ENCODE results near the gene IFT74.
A peak's percentile ranks its signal among the peaks of the same experiment; 100 is the strongest.

IFT74 gene

DNA sequence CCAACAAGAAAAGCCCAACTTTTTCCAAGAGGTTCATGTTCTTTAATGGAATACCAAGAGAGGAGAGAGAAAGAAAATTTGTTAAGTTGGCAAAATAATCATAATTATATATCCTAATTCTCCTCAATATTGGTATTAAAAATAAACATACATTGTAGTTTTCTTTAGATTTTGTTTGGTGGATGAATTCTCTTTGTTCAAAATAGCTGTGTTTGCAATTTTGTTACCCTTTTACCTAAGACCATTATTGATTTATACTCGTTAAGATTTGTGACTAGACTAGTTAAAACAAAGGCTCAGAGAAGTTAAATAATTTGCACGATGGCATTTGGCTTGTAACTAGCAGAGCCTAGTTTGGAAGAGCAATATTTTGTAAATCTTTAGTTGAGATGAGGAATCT is 39.6 kb downstream of the IFT74 start:
- Histone ChIP-seq H3K36me3 (ENCODE audit: control insufficient read depth, insufficient read depth, low read length) (peaks cover 3% of the 10 kb centered on the region), H3K27me3 (ENCODE audit: control insufficient read depth, insufficient read depth, low read length) (no peaks in the 10 kb centered on the region), H3K9ac (ENCODE audit: low read length) (no peak overlapping the region), H3K4me1 (ENCODE audit: control insufficient read depth, insufficient read depth, low read length) (no peaks in the 10 kb centered on the region), H3K4me3 (ENCODE audit: low read length) (no peak overlapping the region), H3K27ac (ENCODE audit: low read depth, low read length) (no peak overlapping the region)

DNA sequence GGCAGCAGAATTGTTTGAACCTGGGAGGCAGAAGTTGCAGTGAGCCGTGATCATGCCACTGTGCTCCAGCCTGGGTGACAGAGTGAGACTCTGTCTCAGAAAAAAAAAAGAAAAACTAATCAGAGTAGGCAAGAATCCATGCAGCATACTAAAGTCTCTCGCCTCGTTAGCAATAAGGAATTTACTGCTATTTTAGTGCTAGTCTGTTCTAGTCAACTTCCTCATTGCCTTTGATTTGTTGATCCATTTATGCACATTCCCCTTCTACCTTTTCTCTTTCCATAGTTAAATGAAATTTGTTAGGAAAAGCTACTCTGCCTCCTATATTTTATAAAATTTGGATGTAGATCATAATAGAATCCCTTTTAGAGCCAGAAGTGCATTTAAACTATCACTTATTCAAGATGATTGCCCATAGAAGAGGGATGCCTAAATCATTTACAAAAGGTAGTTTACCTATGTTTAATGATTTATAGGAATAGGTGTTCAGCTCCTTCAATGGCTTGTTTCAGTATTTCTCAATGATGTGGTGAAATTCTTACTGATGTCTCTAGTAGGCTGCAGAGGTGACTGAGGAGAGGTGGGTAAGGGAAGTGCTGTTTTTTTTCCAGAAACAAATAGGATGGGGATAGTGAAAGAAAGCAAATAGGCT is 47.3 kb downstream of the IFT74 start:
- peak overlapping the region; percentile 1 for H3K4me3 ChIP-seq (ENCODE audit: low read length)
- no peaks in the 10 kb centered on the region for H3K36me3 ChIP-seq (ENCODE audit: control insufficient read depth, insufficient read depth, low read length)
- no peak overlapping the region for H3K27ac ChIP-seq (ENCODE audit: low read depth, low read length)
- no peaks in the 10 kb centered on the region for H3K4me1 ChIP-seq (ENCODE audit: control insufficient read depth, insufficient read depth, low read length)
- no peaks in the 10 kb centered on the region for H3K27me3 ChIP-seq (ENCODE audit: control insufficient read depth, insufficient read depth, low read length)
- H3K9ac ChIP-seq (ENCODE audit: low read length), result no peak overlapping the region

DNA sequence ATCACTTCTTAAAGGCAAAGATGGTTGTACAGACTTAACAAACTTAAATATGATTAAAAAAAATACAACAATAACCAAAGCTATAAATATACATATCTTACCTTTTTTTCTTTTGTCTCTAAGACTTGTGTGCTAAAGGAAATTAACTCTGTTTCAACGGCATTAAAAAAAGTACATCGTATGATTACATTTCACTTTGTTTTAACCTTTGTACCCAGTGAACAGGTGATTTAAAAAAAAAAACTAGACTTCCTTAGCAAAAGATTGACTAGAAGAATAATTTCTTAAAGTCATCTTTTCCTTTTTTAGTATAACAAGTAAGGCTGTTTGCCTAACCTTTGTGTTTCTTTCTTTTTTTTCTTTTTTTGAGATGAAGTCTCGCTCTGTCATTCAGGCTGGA is 49.3 kb downstream of the IFT74 start, which contains the start of gene LRRC19:
Gene LRRC19, minus strand, starts transcription at position 182 of the 400 bp plus-strand sequence. CDS start 5,978 bp downstream, outside the sequence.
- peak within 1 kb of the TSS; percentile 1 for H3K4me3 ChIP-seq (ENCODE audit: low read length)

DNA sequence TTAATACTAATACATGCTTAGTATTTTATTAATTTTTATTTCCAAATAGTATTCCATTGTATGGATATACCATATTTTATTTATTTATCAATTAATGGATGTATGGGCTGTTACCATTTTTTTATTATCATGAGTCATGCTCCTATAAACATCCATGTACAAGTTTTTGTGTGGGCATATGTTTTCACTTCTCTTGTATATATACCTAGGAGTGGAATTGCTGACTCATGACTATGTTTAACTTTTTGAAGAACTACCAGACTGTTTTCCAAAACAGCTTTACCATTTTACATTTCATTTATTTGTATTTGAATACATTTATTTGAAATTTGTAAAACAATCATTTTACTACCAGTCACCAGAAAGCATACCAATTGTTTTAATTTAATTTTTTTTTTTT is 63.4 kb downstream of the IFT74 start:
- Histone ChIP-seq H3K36me3 (ENCODE audit: control insufficient read depth, insufficient read depth, low read length) (peaks cover 8% of the 10 kb centered on the region), H3K27me3 (ENCODE audit: control insufficient read depth, insufficient read depth, low read length) (no peaks in the 10 kb centered on the region), H3K4me3 (ENCODE audit: low read length) (no peak overlapping the region), H3K27ac (ENCODE audit: low read depth, low read length) (no peak overlapping the region), H3K9ac (ENCODE audit: low read length) (no peak overlapping the region), H3K4me1 (ENCODE audit: control insufficient read depth, insufficient read depth, low read length) (no peaks in the 10 kb centered on the region)

More for the DNA sequence above, 49.3 kb downstream of the IFT74 start, which contains the start of gene LRRC19:
- Histone ChIP-seq H3K27ac (ENCODE audit: low read depth, low read length) (no peak within 1 kb of the TSS), H3K9ac (ENCODE audit: low read length) (no peak within 1 kb of the TSS), H3K36me3 (ENCODE audit: control insufficient read depth, insufficient read depth, low read length) (no peaks in the 10 kb centered on the region), H3K4me1 (ENCODE audit: control insufficient read depth, insufficient read depth, low read length) (no peaks in the 10 kb centered on the region), H3K27me3 (ENCODE audit: control insufficient read depth, insufficient read depth, low read length) (no peaks in the 10 kb centered on the region)

DNA sequence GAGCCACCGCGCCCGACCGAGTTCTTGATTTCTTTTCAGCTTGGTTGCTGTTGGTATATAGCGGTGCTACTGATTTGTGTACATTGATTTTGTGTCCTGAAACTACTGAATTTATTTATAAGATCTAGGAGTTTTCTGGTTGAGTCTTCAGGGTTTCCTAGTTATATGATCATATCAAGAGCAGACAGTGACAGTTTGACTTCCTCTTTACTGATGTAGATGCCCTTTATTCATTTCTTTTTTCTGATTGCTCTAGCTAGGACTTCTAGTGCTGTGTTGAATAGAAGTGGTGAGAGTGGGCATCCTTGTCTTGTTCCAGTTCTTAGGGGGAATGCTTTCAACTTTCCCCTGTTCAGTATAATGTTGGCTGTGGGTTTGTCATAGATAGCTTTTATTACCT is 66.7 kb downstream of the IFT74 start:
- no peak overlapping the region for H3K4me3 ChIP-seq (ENCODE audit: low read length)
- no peak overlapping the region for H3K9ac ChIP-seq (ENCODE audit: low read length)
- H3K27me3 ChIP-seq (ENCODE audit: control insufficient read depth, insufficient read depth, low read length), result no peaks in the 10 kb centered on the region
- H3K36me3 ChIP-seq (ENCODE audit: control insufficient read depth, insufficient read depth, low read length), result peaks cover 9% of the 10 kb centered on the region
- no peak overlapping the region for H3K27ac ChIP-seq (ENCODE audit: low read depth, low read length)
- H3K4me1 ChIP-seq (ENCODE audit: control insufficient read depth, insufficient read depth, low read length), result no peaks in the 10 kb centered on the region

DNA sequence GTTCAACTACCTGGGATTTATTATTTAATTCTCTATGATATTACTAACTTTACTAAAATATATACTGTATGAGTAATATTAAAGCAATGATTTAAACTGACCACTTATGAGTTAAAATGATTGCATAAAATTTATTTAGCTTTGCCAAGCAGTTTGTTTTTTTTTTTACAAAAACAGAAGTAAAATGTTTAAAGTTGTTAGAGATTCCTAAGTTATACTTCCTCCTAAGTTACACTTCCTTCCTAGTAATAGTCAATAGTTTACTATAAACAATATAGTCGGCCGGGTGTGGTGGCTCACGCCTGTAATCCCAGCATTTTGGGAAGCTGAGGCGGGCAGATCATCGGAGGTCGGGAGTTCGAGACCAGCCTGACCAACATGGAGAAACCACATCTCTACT is 73.0 kb downstream of the IFT74 start:
- no peak overlapping the region for H3K9ac ChIP-seq (ENCODE audit: low read length)
- no peaks in the 10 kb centered on the region for H3K4me1 ChIP-seq (ENCODE audit: control insufficient read depth, insufficient read depth, low read length)
- H3K27ac ChIP-seq (ENCODE audit: low read depth, low read length), result no peak overlapping the region
- H3K36me3 ChIP-seq (ENCODE audit: control insufficient read depth, insufficient read depth, low read length), result peaks cover 4% of the 10 kb centered on the region
- no peaks in the 10 kb centered on the region for H3K27me3 ChIP-seq (ENCODE audit: control insufficient read depth, insufficient read depth, low read length)
- no peak overlapping the region for H3K4me3 ChIP-seq (ENCODE audit: low read length)

DNA sequence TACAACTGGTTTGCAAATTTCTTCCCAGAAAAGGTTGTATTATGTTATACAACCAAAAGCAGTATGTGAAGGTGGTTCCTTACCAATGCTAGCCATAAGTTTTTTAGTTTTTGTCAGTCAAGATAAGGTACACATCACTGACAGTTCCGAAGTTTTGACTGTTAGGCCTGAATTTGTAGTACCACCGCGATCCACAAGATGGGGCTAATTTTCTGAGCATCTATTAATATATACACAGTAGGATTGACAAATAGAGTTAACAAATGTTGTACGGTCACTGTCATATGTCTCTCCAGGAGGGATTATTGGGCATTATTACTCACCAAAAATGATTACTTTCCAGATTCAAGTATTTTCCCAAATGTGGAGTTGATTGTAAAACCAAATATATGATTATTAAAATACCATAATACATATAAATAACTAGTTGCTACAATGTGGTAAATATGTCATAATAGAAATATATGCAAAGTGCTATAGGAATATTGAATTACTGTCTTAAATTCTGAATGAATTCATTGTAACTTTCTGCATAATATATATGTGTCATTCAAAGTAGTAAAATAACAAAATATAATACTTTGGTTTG is 77.7 kb downstream of the IFT74 start:
- H3K4me1 ChIP-seq (ENCODE audit: control insufficient read depth, insufficient read depth, low read length), result no peaks in the 10 kb centered on the region
- no peak overlapping the region for H3K4me3 ChIP-seq (ENCODE audit: low read length)

DNA sequence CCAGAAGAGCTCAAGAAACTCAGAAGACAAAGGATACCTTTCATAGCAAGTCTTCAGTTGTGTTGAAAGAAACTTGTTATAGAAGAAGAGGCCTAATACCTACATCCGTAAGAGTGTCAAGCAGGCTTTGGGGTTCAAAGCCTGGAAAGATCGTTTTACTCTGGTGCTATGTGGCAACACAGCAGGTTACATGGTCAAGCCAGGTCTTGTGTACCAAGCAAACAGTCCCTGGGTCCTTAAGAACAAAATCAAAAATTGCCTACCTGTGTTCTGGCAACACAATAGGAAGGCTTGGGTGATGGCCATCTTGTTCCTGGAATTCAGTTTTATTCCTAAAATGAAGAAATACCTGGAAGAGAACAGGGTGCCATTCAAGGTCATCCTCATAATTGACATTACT is 81.3 kb downstream of the IFT74 start:
- no peaks in the 10 kb centered on the region for H3K4me1 ChIP-seq (ENCODE audit: control insufficient read depth, insufficient read depth, low read length)
- H3K27ac ChIP-seq (ENCODE audit: low read depth, low read length), result no peak overlapping the region
- no peaks in the 10 kb centered on the region for H3K27me3 ChIP-seq (ENCODE audit: control insufficient read depth, insufficient read depth, low read length)

More for the DNA sequence above, 77.7 kb downstream of the IFT74 start:
- Histone ChIP-seq H3K27me3 (ENCODE audit: control insufficient read depth, insufficient read depth, low read length) (no peaks in the 10 kb centered on the region), H3K9ac (ENCODE audit: low read length) (no peak overlapping the region), H3K36me3 (ENCODE audit: control insufficient read depth, insufficient read depth, low read length) (no peaks in the 10 kb centered on the region), H3K27ac (ENCODE audit: low read depth, low read length) (no peak overlapping the region)

DNA sequence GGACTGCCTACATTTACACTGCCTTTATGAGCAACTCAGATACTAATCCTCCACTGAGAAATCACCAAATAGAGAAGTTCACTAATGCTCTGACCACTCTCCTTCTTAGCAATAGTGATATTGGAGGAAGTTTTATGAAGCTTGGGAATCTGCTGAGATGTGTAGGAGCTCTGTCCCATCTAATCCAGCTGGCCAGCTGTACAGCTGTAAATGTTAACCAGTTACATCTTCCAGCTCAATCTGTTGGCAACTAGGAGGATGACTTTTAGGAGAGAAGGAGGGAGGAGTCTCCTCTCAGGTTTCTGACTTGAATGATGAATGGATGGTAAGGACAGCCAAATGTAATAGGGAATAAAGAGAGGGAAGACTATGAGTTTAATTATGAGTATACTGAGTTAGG is 85.5 kb downstream of the IFT74 start:
- H3K9ac ChIP-seq (ENCODE audit: low read length), result no peak overlapping the region
- H3K36me3 ChIP-seq (ENCODE audit: control insufficient read depth, insufficient read depth, low read length), result no peaks in the 10 kb centered on the region
- H3K4me3 ChIP-seq (ENCODE audit: low read length), result no peak overlapping the region
- H3K27me3 ChIP-seq (ENCODE audit: control insufficient read depth, insufficient read depth, low read length), result no peaks in the 10 kb centered on the region
- no peaks in the 10 kb centered on the region for H3K4me1 ChIP-seq (ENCODE audit: control insufficient read depth, insufficient read depth, low read length)
- no peak overlapping the region for H3K27ac ChIP-seq (ENCODE audit: low read depth, low read length)

More for the DNA sequence above, 81.3 kb downstream of the IFT74 start:
- no peak overlapping the region for H3K9ac ChIP-seq (ENCODE audit: low read length)
- no peaks in the 10 kb centered on the region for H3K36me3 ChIP-seq (ENCODE audit: control insufficient read depth, insufficient read depth, low read length)
- no peak overlapping the region for H3K4me3 ChIP-seq (ENCODE audit: low read length)

DNA sequence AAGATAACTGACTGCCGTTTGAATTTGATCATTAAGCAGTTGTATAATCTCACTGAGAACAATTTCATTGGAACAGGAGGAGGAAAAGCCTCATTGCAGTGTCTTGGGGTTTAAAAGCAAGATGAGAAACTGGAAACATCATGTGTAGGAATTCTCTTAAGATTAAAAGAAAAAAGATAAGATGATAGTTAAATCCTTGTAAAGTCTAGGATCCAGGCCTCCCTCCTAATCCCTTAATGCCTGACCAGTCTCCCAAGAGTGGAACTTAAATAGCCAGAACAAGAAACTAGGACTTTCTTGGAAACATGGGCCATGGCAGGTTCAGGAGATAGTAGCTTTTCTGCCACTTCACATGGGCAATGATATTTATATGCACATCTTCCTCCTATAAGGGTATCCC is 86.3 kb downstream of the IFT74 start:
- H3K4me1 ChIP-seq (ENCODE audit: control insufficient read depth, insufficient read depth, low read length), result no peaks in the 10 kb centered on the region
- no peaks in the 10 kb centered on the region for H3K27me3 ChIP-seq (ENCODE audit: control insufficient read depth, insufficient read depth, low read length)
- no peak overlapping the region for H3K4me3 ChIP-seq (ENCODE audit: low read length)
- no peaks in the 10 kb centered on the region for H3K36me3 ChIP-seq (ENCODE audit: control insufficient read depth, insufficient read depth, low read length)
- no peak overlapping the region for H3K9ac ChIP-seq (ENCODE audit: low read length)
- H3K27ac ChIP-seq (ENCODE audit: low read depth, low read length), result no peak overlapping the region

DNA sequence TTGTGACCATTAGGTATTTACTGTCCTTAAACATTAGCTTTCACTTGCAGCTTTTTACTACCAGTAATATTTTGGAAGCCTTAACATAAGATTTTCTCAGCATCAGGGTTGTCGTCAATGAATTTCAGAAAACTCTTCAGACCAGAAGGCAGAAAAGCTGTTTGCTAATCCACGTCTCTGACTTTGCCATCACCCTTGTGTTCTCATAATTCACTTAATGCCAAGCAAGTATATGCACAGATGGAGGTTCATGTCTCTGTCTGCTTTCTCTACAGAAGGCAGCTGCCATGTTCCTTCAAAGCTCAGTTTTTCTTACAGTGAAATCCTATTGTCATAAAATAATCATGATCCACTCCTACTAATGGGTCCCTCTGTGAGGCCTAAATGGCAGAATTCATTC is 87.0 kb downstream of the IFT74 start:
- no peak overlapping the region for H3K27ac ChIP-seq (ENCODE audit: low read depth, low read length)
- no peak overlapping the region for H3K9ac ChIP-seq (ENCODE audit: low read length)
- H3K4me3 ChIP-seq (ENCODE audit: low read length), result no peak overlapping the region
- no peaks in the 10 kb centered on the region for H3K36me3 ChIP-seq (ENCODE audit: control insufficient read depth, insufficient read depth, low read length)
- no peaks in the 10 kb centered on the region for H3K4me1 ChIP-seq (ENCODE audit: control insufficient read depth, insufficient read depth, low read length)
- no peaks in the 10 kb centered on the region for H3K27me3 ChIP-seq (ENCODE audit: control insufficient read depth, insufficient read depth, low read length)

DNA sequence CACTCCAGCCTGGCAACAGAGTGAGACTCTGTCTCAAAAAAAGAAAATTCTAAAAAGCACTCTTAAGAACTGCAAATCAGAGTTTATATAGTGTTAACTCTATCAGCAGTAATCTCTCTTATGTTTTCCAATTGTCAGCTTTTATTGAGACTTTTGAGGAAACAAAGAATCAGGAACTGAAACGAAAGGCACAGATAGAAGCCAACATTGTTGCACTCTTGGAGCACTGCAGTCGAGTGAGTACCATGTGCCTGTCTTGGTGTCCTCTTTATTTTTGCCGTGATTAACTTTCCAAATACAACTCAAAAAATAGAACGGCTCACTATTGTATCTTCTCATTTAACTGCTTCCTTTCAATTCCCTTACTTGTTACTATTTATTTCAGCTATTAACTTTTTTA is 90.9 kb downstream of the IFT74 start:
- no peak overlapping the region for H3K9ac ChIP-seq (ENCODE audit: low read length)
- no peaks in the 10 kb centered on the region for H3K4me1 ChIP-seq (ENCODE audit: control insufficient read depth, insufficient read depth, low read length)
- H3K4me3 ChIP-seq (ENCODE audit: low read length), result no peak overlapping the region
- H3K36me3 ChIP-seq (ENCODE audit: control insufficient read depth, insufficient read depth, low read length), result no peaks in the 10 kb centered on the region
- no peak overlapping the region for H3K27ac ChIP-seq (ENCODE audit: low read depth, low read length)
- no peaks in the 10 kb centered on the region for H3K27me3 ChIP-seq (ENCODE audit: control insufficient read depth, insufficient read depth, low read length)
